ENCODE data around the gene RNF113A.

DNA sequence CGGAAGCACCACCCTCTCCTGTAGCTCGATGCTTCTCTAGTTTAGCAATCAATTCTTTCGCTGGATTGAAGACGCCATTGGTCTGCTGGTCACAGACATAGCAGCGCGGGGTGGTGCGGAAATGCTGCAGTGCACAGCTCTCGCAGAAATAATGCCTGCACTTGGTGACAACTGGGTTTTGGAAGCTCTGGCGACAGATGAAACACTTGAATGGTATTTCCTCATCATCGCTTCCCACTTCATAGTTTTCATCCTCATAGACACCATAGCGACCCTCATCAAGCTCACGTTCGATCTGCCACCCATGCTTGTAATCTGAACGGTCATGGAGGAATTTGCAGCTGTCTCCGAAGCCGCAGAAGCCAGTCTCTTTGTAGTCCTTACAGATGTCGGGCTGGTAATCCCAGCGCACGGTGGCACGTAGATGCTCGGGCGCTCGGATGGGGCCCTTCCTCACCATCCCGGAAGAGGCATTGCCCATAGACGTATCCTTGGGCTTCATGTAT is 854 bp downstream of the RNF113A start:
- no peak for TF ChIP-seq POLR2AphosphoS5 (IDR thresholded peaks at IDR 0.05; ENCODE audit: low read depth, low read length)
- no peak for TF ChIP-seq TAF1 (IDR thresholded peaks at IDR 0.05; ENCODE audit: low read depth, low read length)
- TF ChIP-seq POLR2A (IDR thresholded peaks at IDR 0.05; ENCODE audit: low read depth, low read length): no peak
- TF ChIP-seq PAX5 (IDR thresholded peaks at IDR 0.05; ENCODE audit: insufficient read depth, low read length, severe bottlenecking): no peak
